ENCODE measurements around the gene PPME1. TPM values are rescaled to one million over a fixed set of nuclear protein-coding genes. Genes with fewer than 3 reads are reported as not detected.

Gene PPME1
- total RNA-seq, 1 experiment from 2014 or later: 98.3 TPM

DNA sequence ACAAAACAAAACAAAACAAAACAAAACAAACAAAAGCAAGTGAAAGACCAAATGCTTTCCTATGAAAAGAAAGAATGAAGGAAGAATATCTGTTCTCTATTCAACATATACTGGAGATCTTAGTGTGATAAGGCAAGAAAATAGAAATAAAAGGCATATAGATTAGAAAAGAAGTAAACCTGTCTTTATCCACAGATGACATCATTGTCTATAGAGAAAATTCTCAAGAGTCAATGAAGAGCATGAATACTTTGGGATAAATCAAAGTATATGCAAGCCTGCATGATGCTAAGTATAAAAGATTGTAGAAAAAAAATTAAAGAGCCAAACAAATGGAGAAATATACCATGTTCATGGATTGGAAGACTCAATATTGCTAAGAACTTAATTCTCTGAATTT lies 17.9 kb upstream of the PPME1 start:
- no TSS peak for BruUV-seq (replicated peaks)
- POLR2A ChIA-PET (ENCODE audit: low non-redundant PET): no interaction called here
- intact Hi-C loops (cut with micrococcal nuclease; ENCODE audit: unreplicated experiment): no loop called here

GRCh38 chr11:74154620-74155281 lies 16.3 kb upstream of the PPME1 start:
- Histone ChIP-seq H3K27ac (ENCODE audit: low read depth, low read length, poor library complexity, severe bottlenecking) (no peak overlapping the region), H3K9me3 (ENCODE audit: low read depth, low read length, poor library complexity, severe bottlenecking) (peaks cover 11% of the 10 kb centered on the region), H3K36me3 (ENCODE audit: insufficient read depth, low read length, poor library complexity, severe bottlenecking) (no peaks in the 10 kb centered on the region), H3K4me1 (ENCODE audit: insufficient read depth, low read length, poor library complexity, severe bottlenecking) (no peaks in the 10 kb centered on the region), H3K27me3 (replicated peaks; ENCODE audit: insufficient read depth, low read depth, low read length, poor library complexity) (no peaks in the 10 kb centered on the region), H3K4me3 (ENCODE audit: low read depth, low read length, poor library complexity, severe bottlenecking) (no peak overlapping the region)
- no peak for DNase-seq (ENCODE audit: low spot score)
- ChIA-PET CTCF (no interaction called here), POLR2A (ENCODE audit: low non-redundant PET) (no interaction called here)
- intact Hi-C loops (cut with micrococcal nuclease; ENCODE audit: unreplicated experiment): no loop called here
- BruUV-seq (replicated peaks): no TSS peak
- TF ChIP-seq CTCF (conservative IDR thresholded peaks at IDR 0.05; ENCODE audit: low read depth, low read length) (no peak), EZH2 (IDR thresholded peaks at IDR 0.05; ENCODE audit: borderline replicate concordance, low read depth, low read length, poor library complexity, severe bottlenecking) (no peak)

More for the DNA sequence above, 17.9 kb upstream of the PPME1 start:
- Histone ChIP-seq H3K36me3 (ENCODE audit: insufficient read depth, low read length, poor library complexity, severe bottlenecking) (no peaks in the 10 kb centered on the region), H3K27me3 (replicated peaks; ENCODE audit: insufficient read depth, low read depth, low read length, poor library complexity) (no peaks in the 10 kb centered on the region), H3K4me3 (ENCODE audit: low read depth, low read length, poor library complexity, severe bottlenecking) (no peak overlapping the region), H3K4me1 (ENCODE audit: insufficient read depth, low read length, poor library complexity, severe bottlenecking) (no peaks in the 10 kb centered on the region), H3K9me3 (ENCODE audit: low read depth, low read length, poor library complexity, severe bottlenecking) (peaks cover 11% of the 10 kb centered on the region), H3K27ac (ENCODE audit: low read depth, low read length, poor library complexity, severe bottlenecking) (no peak overlapping the region)
- no peak for DNase-seq (ENCODE audit: low spot score)
- TF ChIP-seq EZH2 (IDR thresholded peaks at IDR 0.05; ENCODE audit: borderline replicate concordance, low read depth, low read length, poor library complexity, severe bottlenecking) (no peak), CTCF (conservative IDR thresholded peaks at IDR 0.05; ENCODE audit: low read depth, low read length) (no peak)
- CTCF ChIA-PET: no interaction called here

DNA sequence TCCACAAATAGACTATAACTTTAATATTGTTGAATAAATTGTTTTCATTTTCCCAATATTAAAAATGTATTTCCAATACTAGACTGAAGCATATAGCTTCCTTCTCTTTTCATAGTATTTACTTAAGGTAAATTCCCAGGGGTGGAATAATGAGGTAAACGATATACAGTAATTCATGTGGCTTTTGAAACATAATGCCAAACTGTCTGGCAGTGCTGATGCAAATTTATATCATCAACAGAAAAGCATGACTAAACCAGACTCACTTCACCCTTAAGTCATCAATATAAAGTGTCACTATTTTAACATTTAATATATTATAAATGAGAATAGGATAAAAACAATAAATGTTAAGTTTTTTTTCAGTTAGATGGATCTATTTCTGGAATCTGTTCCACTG lies 13.9 kb upstream of the PPME1 start:
- Histone ChIP-seq H3K36me3 (ENCODE audit: insufficient read depth, low read length, poor library complexity, severe bottlenecking) (no peaks in the 10 kb centered on the region), H3K27me3 (replicated peaks; ENCODE audit: insufficient read depth, low read depth, low read length, poor library complexity) (no peaks in the 10 kb centered on the region), H3K4me3 (ENCODE audit: low read depth, low read length, poor library complexity, severe bottlenecking) (no peak overlapping the region), H3K9me3 (ENCODE audit: low read depth, low read length, poor library complexity, severe bottlenecking) (peaks cover 11% of the 10 kb centered on the region), H3K4me1 (ENCODE audit: insufficient read depth, low read length, poor library complexity, severe bottlenecking) (no peaks in the 10 kb centered on the region), H3K27ac (ENCODE audit: low read depth, low read length, poor library complexity, severe bottlenecking) (no peak overlapping the region)
- intact Hi-C loops (cut with micrococcal nuclease; ENCODE audit: unreplicated experiment): no loop called here
- CTCF ChIA-PET: no interaction called here
- POLR2A ChIA-PET (ENCODE audit: low non-redundant PET): interaction anchor here (0.6 kb wide), 1 partner anchor 130 kb away, joined by 3 read pairs; no protein-coding TSS in a partner anchor
- DNase-seq (ENCODE audit: low spot score): no peak
- no TSS peak for BruUV-seq (replicated peaks)
- TF ChIP-seq EZH2 (IDR thresholded peaks at IDR 0.05; ENCODE audit: borderline replicate concordance, low read depth, low read length, poor library complexity, severe bottlenecking): no peak
- TF ChIP-seq CTCF (conservative IDR thresholded peaks at IDR 0.05; ENCODE audit: low read depth, low read length): no peak

Measured in A673 (cell line).